Endothelial cell of umbilical vein (primary cell): ENCODE data around the gene TENT4A. TPM values are rescaled to one million over a fixed set of nuclear protein-coding genes. Genes with fewer than 3 reads are reported as not detected.

Experiments
- BruUV-seq: library from RNA; stranded (reverse); fragments of 400-500 nt; replicated peaks from 2 replicates; lab custom pipeline; 2021; lab: Mats Ljungman, UMichigan
- CTCF ChIA-PET: fragments of 300-600, 350-600 bp; sonication (Branson Sonifier 250); formaldehyde crosslinking; loops from one replicate; lab custom pipeline; 2021; ENCODE audit warnings: antibody characterized with exemption, inconsistent platforms; lab: Charles Lee
- POLR2A ChIA-PET: fragments of 300-600, 350-600 bp; sonication (Branson Sonifier 250); formaldehyde crosslinking; loops from one replicate; lab custom pipeline; 2021; ENCODE audit warnings: antibody characterized with exemption, inconsistent platforms; lab: Charles Lee
- DNase-seq: peaks from one replicate; pipeline ENCODE4 v3.0.0-alpha.2; 2011; ENCODE audit warnings: low read depth, low spot score
- FAIRE-seq: peaks from 2 replicates; lab custom pipeline; 2011; peaks lifted over from hg19 to GRCh38; lab: Jason Lieb, UNC
- H2AFZ ChIP-seq: 2 replicates; pipeline ENCODE4 v1.6.0; 2012; ENCODE audit warnings: low read depth, low read length, control low read depth, inconsistent platforms
- H3K27ac ChIP-seq: 2 replicates; pipeline ENCODE4 v1.5.1; 2011; ENCODE audit warnings: low read depth, mild to moderate bottlenecking, control low read depth, low read length, moderate library complexity; ENCODE audit not compliant: insufficient read depth
- H3K27me3 ChIP-seq, 2 experiments: 2 replicates each; pipeline versions ENCODE4 v1.6.0 to v1.6.1; 2011; ENCODE audit warnings: low read length in 2 of 2, mixed read lengths in 1 of 2; ENCODE audit not compliant: control insufficient read depth in 2 of 2, insufficient read depth in 2 of 2
- H3K36me3 ChIP-seq, 2 experiments: 2 replicates in 1 of 2; 3 replicates in 1 of 2; pipeline ENCODE4 v1.5.1; 2011; ENCODE audit warnings: low read length in 2 of 2, mild to moderate bottlenecking in 1 of 2, moderate library complexity in 1 of 2; ENCODE audit not compliant: control insufficient read depth in 2 of 2, insufficient read depth in 2 of 2; ENCODE audit errors: extremely low read depth in 1 of 2
- H3K4me1 ChIP-seq: 3 replicates; pipeline ENCODE4 v1.5.1; 2011; ENCODE audit warnings: mild to moderate bottlenecking, low read length; ENCODE audit not compliant: control insufficient read depth, insufficient read depth; ENCODE audit errors: extremely low read depth
- H3K4me2 ChIP-seq: 2 replicates; pipeline ENCODE4 v1.6.1; 2011; ENCODE audit warnings: low read length, control low read depth, mixed read lengths; ENCODE audit not compliant: insufficient read depth
- H3K4me3 ChIP-seq, 3 experiments: fragments of 200-600 bp in 1 of 3; sonication (generic), shearing (Covaris generic) in 1 of 3; replicated peaks in 1 of 3; 2 replicates each; pipeline ENCODE4 v1.5.1; 2011 to 2016; ENCODE audit warnings: control low read depth in 3 of 3, low read length in 3 of 3, mild to moderate bottlenecking in 2 of 3, inconsistent platforms in 1 of 3, low read depth in 1 of 3, moderate library complexity in 1 of 3; ENCODE audit not compliant: insufficient read depth in 1 of 3
- H3K79me2 ChIP-seq: 2 replicates; pipeline ENCODE4 v1.6.0; 2012; ENCODE audit warnings: low read length, inconsistent platforms; ENCODE audit not compliant: control insufficient read depth, insufficient read depth
- H3K9ac ChIP-seq: replicated peaks from 2 replicates; pipeline ENCODE3; 2011; ENCODE audit warnings: low read length, control low read depth; ENCODE audit not compliant: insufficient read depth; ENCODE audit errors: extremely low read depth
- H3K9me1 ChIP-seq: replicated peaks from 3 replicates; pipeline ENCODE4 v1.6.0; 2011; ENCODE audit warnings: mild to moderate bottlenecking, low read length; ENCODE audit not compliant: control insufficient read depth, insufficient read depth; ENCODE audit errors: extremely low read depth
- H3K9me3 ChIP-seq: replicated peaks from 2 replicates; pipeline ENCODE4 v1.5.1; 2012; ENCODE audit warnings: low read length, inconsistent platforms; ENCODE audit not compliant: control insufficient read depth, insufficient read depth
- H4K20me1 ChIP-seq: replicated peaks from 2 replicates; pipeline ENCODE3; 2011; ENCODE audit warnings: mild to moderate bottlenecking, low read length; ENCODE audit not compliant: control insufficient read depth, insufficient read depth; ENCODE audit errors: extremely low read depth
- FOS ChIP-seq: IDR thresholded peaks from 2 replicates; pipeline ENCODE4 v1.6.1; 2011; ENCODE audit warnings: mild to moderate bottlenecking, low read length, moderate library complexity, borderline replicate concordance; ENCODE audit not compliant: insufficient read depth
- GATA2 ChIP-seq: IDR thresholded peaks from 2 replicates; pipeline ENCODE4 v1.7.0; 2011; ENCODE audit warnings: low read depth, mild to moderate bottlenecking, moderate library complexity, mixed read lengths, low read length; ENCODE audit not compliant: insufficient read length, insufficient read depth
- JUN ChIP-seq: IDR thresholded peaks from 2 replicates; pipeline ENCODE4 v1.6.1; 2011; ENCODE audit warnings: borderline replicate concordance, low read depth; ENCODE audit not compliant: insufficient read length, insufficient read depth
- MYC ChIP-seq: IDR thresholded peaks from one replicate; pipeline ENCODE4 v1.6.1; 2011; ENCODE audit warnings: mild to moderate bottlenecking, low read depth, low read length
- POLR2A ChIP-seq: IDR thresholded peaks from 2 replicates; pipeline ENCODE4 v1.6.1; 2012; ENCODE audit warnings: low read depth, mild to moderate bottlenecking, control low read depth, low read length
- dilution Hi-C: fragments of 300-500 bp; cut with MboI; formaldehyde crosslinking; loops from one replicate; pipeline ENCODE4 v1.15.0; 2019; ENCODE audit warnings: low sequenced_read_pairs; ENCODE audit not compliant: extremely low pct_ligation_motif_present
- intact Hi-C: fragments of 100-400 bp; cut with micrococcal nuclease; formaldehyde crosslinking; loops from one replicate; pipeline ENCODE4 v1.10.0; 2022
- polyA plus RNA-seq, 4 experiments: library from polyadenylated mRNA; depleted of rRNA in 3 of 4; stranded (reverse) in 3 of 4; unstranded in 1 of 4; fragments of >200 nt; gene quantifications; 2 replicates each; pipeline versions ENCODE4 v1.2.1 to v1.2.3, GENCODE V29; 2011 to 2012; ENCODE audit warnings: missing spikeins in 1 of 4
- total RNA-seq: library from RNA; stranded (reverse); gene quantifications from 2 replicates; pipeline ENCODE4 v1.2.3, GENCODE V29; 2021

The TENT4A gene
- total and polyA plus RNA-seq, 2 donors (not counting 3 experiments of a cell fraction or from before 2014, with no cell fraction given) = 10.2 to 35.4 TPM

- FAIRE-seq (peak; percentile 96), DNase-seq (peak; percentile 87)
- no peaks in the 10 kb centered on the region for H3K36me3 ChIP-seq
- H3K4me1 ChIP-seq = peaks cover 41% of the 10 kb centered on the region
- peak overlapping the region; percentile 95 for H3K4me2 ChIP-seq
- H2AFZ ChIP-seq = peak overlapping the region; percentile 19
- peak overlapping the region; percentile 98 for H3K27ac ChIP-seq
- no peaks in the 10 kb centered on the region for H4K20me1 ChIP-seq
- H3K27me3 ChIP-seq = no peaks in the 10 kb centered on the region
- ChIA-PET POLR2A (interaction anchor here (0.6 to 2.4 kb wide), 3 partner anchors 20 to 101 kb away, joined by 3 to 7 read pairs (median 3); partner anchors contain the start of genes NSUN2, SRD5A1 and TENT4A), CTCF (interaction anchor here (0.8 to 3.3 kb wide), 12 partner anchors 10 to 354 kb away, joined by 3 to 29 read pairs (median 4); partner anchors contain the start of genes MED10, NSUN2, SRD5A1 and TENT4A)
- H3K9ac ChIP-seq = peak overlapping the region; percentile 78
- dilution Hi-C loops (loop anchor here (25.0 kb wide), 1 partner anchor 96 kb away; the partner anchor contains the start of genes NSUN2 and SRD5A1), intact Hi-C loops (loop anchor here (1.0 kb wide), 3 partner anchors 20 to 361 kb away; partner anchors contain the start of genes NSUN2, SRD5A1 and TENT4A)
- H3K9me3 ChIP-seq = no peaks in the 10 kb centered on the region
- H3K79me2 ChIP-seq = peaks cover 86% of the 10 kb centered on the region
- H3K4me3 ChIP-seq = peak overlapping the region in 1 of 3 experiments; percentile 62
- TF ChIP-seq POLR2A (no peak), FOS (peak; percentile 76), JUN (peak; percentile 68), GATA2 (peak; percentile 78), MYC (no peak)
- H3K9me1 ChIP-seq = no peaks in the 10 kb centered on the region
- TSS peak; percentile 61 for BruUV-seq
Observed at GRCh38 chr5:6732634-6733410, 19.6 kb downstream of the TENT4A start.
